HG03064 (cell line): ENCODE data around the gene VRK2.

Source experiments
- ATAC-seq: cut with Tn5 transposase; IDR thresholded peaks from one replicate; pipeline ENCODE4 v1.9.1; 2021; ENCODE audit warnings: low read depth; ENCODE audit not compliant: unreplicated experiment

Gene VRK2

GRCh38 chr2:58046585-58047372, at the start of gene VRK2:
VRK2 (plus strand) TSS chr2:58046806; CDS start chr2:58048832, 2,026 bp downstream.
- ATAC-seq: peak; percentile 87

GRCh38 chr2:58006256-58006951, 40.2 kb upstream of the VRK2 start:
- ATAC-seq: no peak

GRCh38 chr2:58006952-58007284, 39.7 kb upstream of the VRK2 start:
- ATAC-seq: no peak

GRCh38 chr2:58010599-58010998, 36.0 kb upstream of the VRK2 start:
- no peak for ATAC-seq

GRCh38 chr2:58019229-58019628, 27.4 kb upstream of the VRK2 start:
- no peak for ATAC-seq

GRCh38 chr2:58025150-58025933, 21.3 kb upstream of the VRK2 start:
- ATAC-seq: no peak

GRCh38 chr2:58027029-58027428, 19.6 kb upstream of the VRK2 start:
- ATAC-seq: no peak

GRCh38 chr2:58030771-58031170, 15.8 kb upstream of the VRK2 start:
- no peak for ATAC-seq

- peak; percentile 60 for ATAC-seq
These were observed 14.4 kb upstream of the VRK2 start for GRCh38 chr2:58032016-58032763.

GRCh38 chr2:58032764-58033080, 13.9 kb upstream of the VRK2 start:
- ATAC-seq: peak; percentile 3

- no peak for ATAC-seq
These were observed 13.1 kb upstream of the VRK2 start for GRCh38 chr2:58033530-58033929.

GRCh38 chr2:58035352-58035751, 11.3 kb upstream of the VRK2 start:
- peak; percentile 59 for ATAC-seq

GRCh38 chr2:58039170-58039611, 7.4 kb upstream of the VRK2 start:
- peak; percentile 51 for ATAC-seq

- no peak for ATAC-seq
These were observed 4.1 kb upstream of the VRK2 start for GRCh38 chr2:58042486-58042970.

GRCh38 chr2:58044145-58044544, 2.5 kb upstream of the VRK2 start:
- no peak for ATAC-seq

GRCh38 chr2:58045580-58046334, 849 bp upstream of the VRK2 start:
- ATAC-seq: no peak

GRCh38 chr2:58046335-58046584, 346 bp upstream of the VRK2 start:
- peak; percentile 16 for ATAC-seq

- ATAC-seq: peak; percentile 33
These were observed 848 bp downstream of the VRK2 start for GRCh38 chr2:58047373-58047935.

- no peak for ATAC-seq
These were observed 1.4 kb downstream of the VRK2 start for GRCh38 chr2:58047961-58048360.

GRCh38 chr2:58051445-58051844, 4.8 kb downstream of the VRK2 start:
- ATAC-seq: no peak
